ENCODE results near the gene XRRA1.
"Not testable (repeated sequence)": the region's sequence is repeated elsewhere in the genome, so short reads cannot be mapped to it uniquely, and the experiment has no call there.

The XRRA1 gene

GRCh38 chr11:74909385-74909784, 39.5 kb downstream of the XRRA1 start:
- in situ Hi-C loops (cut with HindIII; ENCODE audit: low sequenced_read_pairs), result loop anchor here (5.0 kb wide), 1 partner anchor 37 kb away; no protein-coding TSS in a partner anchor

- in situ Hi-C loops (cut with HindIII; ENCODE audit: low sequenced_read_pairs), result loop anchor here (5.0 kb wide), 1 partner anchor 33 kb away; no protein-coding TSS in a partner anchor
These were observed 43.6 kb downstream of the XRRA1 start for GRCh38 chr11:74905326-74905725.

GRCh38 chr11:74902342-74902741, 46.5 kb downstream of the XRRA1 start:
- in situ Hi-C loops (cut with HindIII; ENCODE audit: low sequenced_read_pairs), result no loop called here

GRCh38 chr11:74896311-74896710, 52.6 kb downstream of the XRRA1 start:
- in situ Hi-C loops (cut with HindIII; ENCODE audit: low sequenced_read_pairs), result no loop called here

- in situ Hi-C loops (cut with HindIII; ENCODE audit: low sequenced_read_pairs), result no loop called here
These were observed 53.4 kb downstream of the XRRA1 start for GRCh38 chr11:74895340-74896116.

- in situ Hi-C loops (cut with HindIII; ENCODE audit: low sequenced_read_pairs), result not testable (repeated sequence)
These were observed 55.9 kb downstream of the XRRA1 start for GRCh38 chr11:74893015-74893414.

GRCh38 chr11:74877132-74877531, 71.8 kb downstream of the XRRA1 start:
- in situ Hi-C loops (cut with HindIII; ENCODE audit: low sequenced_read_pairs), result no loop called here

GRCh38 chr11:74871037-74871436, 77.9 kb downstream of the XRRA1 start:
- in situ Hi-C loops (cut with HindIII; ENCODE audit: low sequenced_read_pairs), result loop anchor here (5.0 kb wide), 2 partner anchors 36 to 79 kb away; no protein-coding TSS in a partner anchor

GRCh38 chr11:74870485-74870884, 78.4 kb downstream of the XRRA1 start:
- in situ Hi-C loops (cut with HindIII; ENCODE audit: low sequenced_read_pairs), result loop anchor here (5.0 kb wide), 2 partner anchors 37 to 78 kb away; no protein-coding TSS in a partner anchor

- in situ Hi-C loops (cut with HindIII; ENCODE audit: low sequenced_read_pairs), result no loop called here
These were observed 82.3 kb downstream of the XRRA1 start for GRCh38 chr11:74866557-74866956.

GRCh38 chr11:74863410-74863809, 85.5 kb downstream of the XRRA1 start:
- in situ Hi-C loops (cut with HindIII; ENCODE audit: low sequenced_read_pairs), result no loop called here

- in situ Hi-C loops (cut with HindIII; ENCODE audit: low sequenced_read_pairs), result no loop called here
These were observed 88.1 kb downstream of the XRRA1 start for GRCh38 chr11:74860743-74861142.

GRCh38 chr11:74853223-74853622, 95.7 kb downstream of the XRRA1 start:
- in situ Hi-C loops (cut with HindIII; ENCODE audit: low sequenced_read_pairs), result no loop called here

GRCh38 chr11:74849525-74850391, 99.1 kb downstream of the XRRA1 start:
- in situ Hi-C loops (cut with HindIII; ENCODE audit: low sequenced_read_pairs), result no loop called here

- in situ Hi-C loops (cut with HindIII; ENCODE audit: low sequenced_read_pairs), result no loop called here
These were observed 101.0 kb downstream of the XRRA1 start for GRCh38 chr11:74847895-74848294.

GRCh38 chr11:74847395-74847794, 101.5 kb downstream of the XRRA1 start:
- in situ Hi-C loops (cut with HindIII; ENCODE audit: low sequenced_read_pairs), result no loop called here

- in situ Hi-C loops (cut with HindIII; ENCODE audit: low sequenced_read_pairs), result no loop called here
These were observed 102.1 kb downstream of the XRRA1 start for GRCh38 chr11:74846770-74847169.

- in situ Hi-C loops (cut with HindIII; ENCODE audit: low sequenced_read_pairs), result no loop called here
These were observed 102.8 kb downstream of the XRRA1 start for GRCh38 chr11:74845978-74846517.

GRCh38 chr11:74844865-74845264, 104.0 kb downstream of the XRRA1 start:
- in situ Hi-C loops (cut with HindIII; ENCODE audit: low sequenced_read_pairs), result no loop called here

GRCh38 chr11:74844072-74844471, 104.8 kb downstream of the XRRA1 start:
- in situ Hi-C loops (cut with HindIII; ENCODE audit: low sequenced_read_pairs), result no loop called here

GRCh38 chr11:74842967-74843366, 105.9 kb downstream of the XRRA1 start:
- in situ Hi-C loops (cut with HindIII; ENCODE audit: low sequenced_read_pairs), result no loop called here

Data from DLD1 (cell line).